ENCODE measurements around the gene COL5A1.

COL5A1 gene

DNA sequence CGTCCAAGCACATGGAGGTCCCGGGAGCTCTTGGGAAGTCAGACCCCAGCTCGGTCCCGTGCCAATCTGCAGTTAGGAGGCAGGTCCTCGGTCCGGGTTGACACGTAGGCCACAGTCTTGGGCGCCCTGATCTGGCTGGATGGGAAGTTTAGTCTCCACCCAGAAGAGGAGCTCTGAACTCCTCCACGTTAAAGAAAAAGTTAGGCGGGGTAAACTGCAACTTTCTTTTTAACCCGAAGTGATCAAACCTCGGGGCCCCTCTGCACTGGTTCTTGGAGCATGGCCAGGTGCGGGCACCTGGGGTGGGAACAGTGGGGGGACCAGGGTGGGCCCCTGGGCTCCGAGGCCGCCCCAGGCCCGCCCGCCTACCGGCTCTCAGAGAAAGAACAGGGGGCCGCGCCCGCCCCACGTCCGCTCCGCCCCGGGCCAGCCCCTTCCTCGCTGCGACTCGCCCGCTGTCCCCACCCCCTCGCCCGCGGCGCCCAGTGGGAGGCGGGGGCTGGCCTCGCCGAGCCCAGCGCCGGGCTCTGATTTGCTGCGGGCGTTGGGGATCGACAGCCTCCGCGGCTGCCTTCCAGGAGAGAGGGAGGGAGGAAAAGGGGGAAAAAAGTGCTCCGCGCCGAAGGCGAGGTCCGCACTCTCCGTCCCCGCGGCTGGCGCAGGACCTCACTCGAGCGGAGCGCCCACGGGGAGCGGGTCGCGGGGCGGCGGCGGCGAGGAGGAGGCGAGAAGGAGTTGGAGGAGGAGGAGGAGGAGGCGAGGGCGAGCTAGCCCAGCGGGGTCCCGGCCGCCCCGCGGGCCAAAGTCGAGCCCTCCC, at the start of gene COL5A1:
Gene COL5A1, plus strand, starts transcription at position 631 of the 817 bp plus-strand sequence. CDS start 385 bp downstream, outside the sequence.
- no peak for DNase-seq (ENCODE audit: low spot score)

DNA sequence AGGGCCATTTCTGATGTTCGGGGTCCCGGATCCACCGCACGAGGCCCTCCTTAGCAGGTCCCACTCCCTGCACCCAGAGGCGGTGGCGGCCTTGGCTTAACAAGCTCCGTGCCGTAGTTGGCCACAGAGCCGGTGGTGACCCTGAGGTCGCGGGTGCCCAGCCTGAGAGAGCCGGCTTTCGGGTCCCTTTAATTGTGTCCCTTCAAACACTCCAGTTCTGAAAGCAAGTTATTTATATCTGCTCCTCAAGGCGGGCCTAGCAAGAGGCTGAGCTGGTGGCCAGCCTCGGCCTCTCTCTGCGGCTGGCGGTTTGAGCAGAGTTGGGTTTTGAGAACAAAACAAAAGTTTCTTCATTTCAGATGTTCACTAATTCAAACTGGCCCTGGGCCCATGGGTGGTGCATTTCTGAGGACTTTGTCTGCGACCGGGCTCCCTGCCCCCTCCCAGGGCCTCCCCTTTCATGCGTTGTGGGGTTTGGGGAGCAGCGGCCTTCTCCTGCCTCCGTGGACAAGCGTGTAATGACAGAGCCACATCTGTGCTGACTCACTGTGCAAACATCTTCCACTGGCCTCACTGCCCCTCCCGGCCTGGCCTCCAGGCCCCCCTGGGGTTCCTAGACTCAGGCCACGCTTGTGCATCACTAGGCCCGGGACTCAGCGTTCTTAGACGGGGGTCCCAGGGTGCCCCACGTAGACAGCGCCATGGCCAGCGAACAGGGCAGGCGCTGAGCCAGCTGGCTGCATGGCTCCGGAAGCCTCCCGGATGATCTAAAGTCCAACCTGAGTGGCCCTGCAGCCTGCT, 49.4 kb upstream of the COL5A1 start:
- DNase-seq (ENCODE audit: low spot score): no peak

DNA sequence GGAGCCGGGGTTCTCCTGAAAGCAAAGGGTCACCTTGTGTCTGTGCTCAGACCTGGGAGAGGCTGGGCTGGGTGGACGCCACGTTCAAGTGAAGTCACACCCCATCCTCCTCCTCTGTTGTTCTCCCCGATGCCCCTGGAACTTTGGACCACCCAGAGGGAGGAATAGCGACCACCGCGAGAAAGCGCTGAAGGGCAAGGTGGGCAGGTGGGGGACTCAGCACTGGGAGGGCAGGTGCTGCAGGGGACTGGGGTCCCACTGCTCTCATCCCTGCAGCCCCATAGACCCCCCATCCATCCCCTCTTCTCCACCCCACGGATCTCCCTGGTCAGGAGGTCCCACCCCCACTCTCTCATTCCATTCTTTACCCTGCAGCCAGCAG, 48.8 kb upstream of the COL5A1 start:
- no peak for DNase-seq (ENCODE audit: low spot score)

DNA sequence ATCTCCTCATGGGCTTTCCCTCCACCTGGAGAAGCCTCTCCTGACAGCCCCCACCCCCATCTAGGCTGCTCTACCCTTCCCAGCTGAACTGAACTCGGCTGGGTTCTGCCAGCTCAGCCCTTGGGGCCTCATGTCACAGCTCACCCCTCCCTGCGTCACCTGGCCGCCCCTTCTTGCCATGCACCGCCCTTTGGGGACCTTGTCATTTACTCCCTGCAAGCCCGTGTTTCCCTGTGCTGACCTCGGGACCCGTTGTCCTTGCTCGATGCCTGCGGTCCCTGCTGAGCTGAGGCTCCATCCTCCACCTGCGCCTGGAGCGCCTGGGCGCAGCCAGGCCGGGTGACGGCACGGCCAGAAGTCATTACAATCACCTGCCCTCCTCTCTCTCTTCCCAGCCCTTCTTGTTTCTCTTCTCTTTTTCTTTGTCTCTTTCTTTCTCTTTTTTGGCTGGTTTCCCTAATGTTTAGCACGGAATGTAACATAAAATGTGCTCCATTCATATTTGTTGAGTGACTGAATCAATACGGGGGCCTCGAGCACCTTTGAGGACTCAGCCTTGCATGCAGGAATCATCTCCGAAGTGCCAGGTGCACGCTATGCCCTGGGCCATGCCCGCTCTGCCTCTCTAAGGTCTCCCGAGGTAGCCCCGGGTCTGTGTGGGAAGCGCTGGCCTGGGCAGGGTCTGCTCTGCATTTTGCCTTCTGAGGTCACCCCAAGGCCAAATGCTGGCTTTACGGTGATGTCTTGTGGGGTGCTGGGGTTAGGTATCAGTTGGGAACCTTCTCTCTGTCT, 48.1 kb upstream of the COL5A1 start:
- no peak for DNase-seq (ENCODE audit: low spot score)

DNA sequence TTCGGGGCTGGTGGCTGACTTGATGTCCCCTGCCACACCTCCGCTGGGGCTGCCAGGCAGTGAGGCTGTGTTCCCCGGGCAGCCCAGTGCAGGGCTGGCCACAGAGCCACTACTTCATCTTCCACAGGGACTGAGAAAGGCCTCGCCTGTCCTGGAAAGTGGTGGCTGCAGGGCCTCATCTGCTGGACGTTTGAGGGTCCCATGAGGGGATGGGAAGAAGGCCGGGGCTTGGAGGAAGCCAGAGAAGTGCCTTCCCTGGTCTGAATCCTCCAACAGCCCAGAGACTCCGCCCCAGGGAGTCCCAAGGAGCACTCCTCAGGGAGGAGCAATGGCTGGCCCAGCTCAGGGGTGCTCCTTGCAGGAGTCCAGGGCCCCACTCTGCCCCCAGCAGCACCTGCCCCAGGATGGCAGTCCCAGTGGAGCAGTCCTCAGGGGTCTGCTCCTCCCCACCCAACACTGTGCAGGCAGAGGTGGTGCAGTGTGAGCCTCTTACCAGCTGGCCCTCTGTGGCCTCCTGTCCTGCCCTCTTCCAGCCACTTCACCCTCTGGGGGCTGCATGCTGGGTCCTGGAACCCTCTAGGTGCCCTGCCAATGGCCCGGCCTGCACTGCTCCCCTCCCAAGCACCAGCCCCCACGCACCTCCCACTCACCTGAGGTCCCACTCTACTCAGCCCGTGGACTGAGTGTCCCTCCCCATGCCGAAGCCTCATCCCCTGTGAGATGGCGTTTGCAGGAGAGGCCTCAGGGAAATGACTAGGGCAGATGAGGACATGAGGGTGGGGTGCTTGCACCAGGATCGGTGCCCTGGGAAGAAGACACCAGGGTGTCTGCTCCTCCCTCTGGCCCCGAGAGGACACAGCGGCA, 47.3 kb upstream of the COL5A1 start:
- DNase-seq (ENCODE audit: low spot score): no peak

DNA sequence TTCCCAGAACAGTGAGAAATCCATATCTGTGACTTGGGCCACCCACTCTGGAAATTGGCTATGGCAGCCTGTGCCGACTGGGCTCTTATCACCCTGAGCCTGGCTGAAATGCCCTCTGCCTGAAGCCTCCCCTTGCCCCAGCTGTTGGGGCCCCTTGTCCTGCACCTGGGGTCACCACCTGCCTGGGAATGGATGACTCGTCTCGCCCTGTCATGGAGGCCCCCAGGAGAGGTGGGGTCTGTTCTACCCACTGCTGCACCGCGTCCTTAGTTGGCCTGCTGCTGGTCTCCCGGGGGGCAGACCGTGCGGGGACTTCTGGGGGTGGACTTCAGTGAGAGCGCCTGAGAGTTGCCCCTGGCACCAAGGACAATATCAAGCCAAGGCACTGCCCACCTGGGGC, 46.6 kb upstream of the COL5A1 start:
- DNase-seq (ENCODE audit: low spot score): no peak

DNA sequence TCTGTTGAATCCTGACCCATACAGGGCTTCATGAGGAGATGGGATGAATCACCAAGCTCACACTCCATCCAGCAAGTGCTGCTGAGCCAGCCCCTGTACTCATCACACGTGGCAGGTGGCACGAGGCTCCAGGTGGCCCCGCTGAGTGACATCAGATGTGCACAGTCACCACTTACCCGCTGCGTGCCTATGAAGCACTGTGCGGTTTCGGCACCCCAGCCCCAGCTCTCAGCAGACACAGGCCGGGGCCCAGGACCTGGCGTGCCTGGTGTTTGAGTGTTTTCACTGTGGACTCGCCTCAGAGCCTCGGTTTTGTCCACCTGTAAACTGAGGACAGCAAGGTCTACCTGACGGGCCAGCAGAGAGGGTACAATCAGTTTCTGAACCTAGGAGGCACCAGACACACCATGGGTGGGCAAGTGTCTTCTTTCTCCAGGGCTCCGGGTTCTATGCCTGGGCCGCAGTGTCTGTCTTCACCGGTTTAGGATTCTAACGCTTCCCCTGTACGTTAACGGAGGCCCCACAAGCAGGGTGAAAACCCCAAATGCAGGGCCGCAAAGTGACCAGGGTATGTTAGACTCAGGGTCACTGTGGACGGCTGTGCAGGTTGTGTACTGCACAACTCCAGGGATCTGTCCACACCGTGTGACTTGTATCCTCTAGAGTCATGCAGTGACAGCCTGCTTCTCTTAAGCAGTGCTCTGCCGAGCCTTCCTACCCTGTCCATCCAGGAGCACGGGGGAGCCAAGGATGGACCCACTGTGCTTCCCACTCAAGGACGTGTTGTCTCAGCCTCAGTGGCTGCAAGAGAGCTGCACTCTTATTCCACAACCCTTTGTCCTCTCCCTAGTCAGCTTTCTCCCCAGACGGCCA, 44.3 kb upstream of the COL5A1 start:
- DNase-seq (ENCODE audit: low spot score): no peak

DNA sequence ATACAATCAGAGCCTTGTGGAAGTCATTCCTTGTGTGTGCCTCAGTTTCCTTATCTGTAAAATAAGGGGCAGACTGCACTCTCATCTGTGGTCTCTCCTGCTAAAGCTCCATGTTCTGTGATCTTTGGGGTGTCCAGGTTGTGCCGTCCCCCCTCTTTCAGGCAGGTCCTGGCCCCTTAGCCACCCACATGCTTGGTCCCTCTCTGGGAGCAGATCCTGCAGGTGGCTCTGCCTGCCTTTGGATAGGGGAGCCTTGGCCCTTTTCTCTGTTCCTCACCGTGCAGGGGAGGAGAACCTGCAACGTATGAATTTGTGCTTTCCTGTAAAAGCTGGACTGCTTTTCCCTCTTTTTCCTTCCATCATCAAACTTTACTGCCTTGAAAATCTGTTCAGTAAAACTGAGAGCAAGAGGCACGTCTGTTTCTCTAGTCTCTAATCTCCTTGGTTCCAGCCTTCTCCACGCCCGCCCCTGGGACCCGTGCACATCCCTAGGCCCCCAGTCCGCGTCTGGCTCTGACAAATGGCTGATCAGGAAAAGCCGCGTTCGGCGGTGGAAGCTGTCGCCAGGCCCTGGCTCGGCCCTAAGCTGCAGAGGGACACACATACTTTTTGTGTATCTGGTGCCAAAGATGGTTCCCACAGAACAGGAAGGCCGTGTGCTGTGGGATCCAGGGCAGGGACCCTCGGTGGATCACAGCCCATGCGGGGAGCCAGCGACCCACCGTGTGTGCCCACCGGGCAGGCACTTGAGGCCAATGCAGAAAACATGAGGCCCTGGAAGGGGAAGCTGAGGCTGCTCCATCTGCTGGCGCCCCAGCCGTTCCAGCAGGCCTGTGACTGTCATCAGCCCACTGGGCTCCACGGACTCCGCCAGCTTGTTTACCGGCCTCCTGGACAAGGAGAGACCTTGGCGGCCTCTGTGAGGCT, 43.4 kb upstream of the COL5A1 start:
- DNase-seq (ENCODE audit: low spot score): no peak

DNA sequence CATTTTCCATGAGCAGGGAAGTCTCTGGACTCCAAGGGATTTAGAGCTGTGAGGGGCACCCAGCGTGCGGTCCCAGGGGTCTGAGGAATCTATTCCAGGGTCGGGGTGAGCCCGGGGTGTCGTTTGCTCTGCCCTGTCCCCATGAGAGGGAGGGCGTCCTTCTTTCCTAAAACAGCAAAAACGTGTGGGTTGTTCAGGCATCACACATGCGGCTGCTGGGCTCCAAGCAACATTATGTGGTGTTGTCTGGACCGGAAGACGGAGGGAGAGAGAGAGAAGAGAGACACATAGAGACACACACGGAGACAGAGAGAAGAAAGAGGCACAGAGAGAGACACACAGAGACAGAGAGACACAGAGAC, 42.7 kb upstream of the COL5A1 start:
- no peak for DNase-seq (ENCODE audit: low spot score)

DNA sequence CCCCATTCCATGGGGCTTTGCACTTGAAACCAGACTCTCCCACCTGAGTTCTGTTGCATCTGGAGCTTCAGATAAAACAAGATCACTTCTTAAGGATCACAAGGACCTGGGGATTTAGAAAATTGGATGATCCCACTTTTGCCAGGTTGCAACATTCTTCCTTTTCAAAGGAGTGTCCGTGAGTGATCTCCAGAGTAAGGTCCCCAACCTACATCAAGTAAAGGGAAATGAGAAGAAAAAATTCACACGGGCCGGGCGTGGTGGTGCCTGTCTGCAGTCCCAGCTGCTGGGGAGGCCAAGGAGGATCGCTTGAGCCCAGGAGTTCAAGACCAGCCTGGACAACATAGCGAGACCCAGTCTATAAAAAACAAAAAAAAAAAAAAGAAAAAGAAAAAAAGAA, 41.2 kb upstream of the COL5A1 start:
- no peak for DNase-seq (ENCODE audit: low spot score)

DNA sequence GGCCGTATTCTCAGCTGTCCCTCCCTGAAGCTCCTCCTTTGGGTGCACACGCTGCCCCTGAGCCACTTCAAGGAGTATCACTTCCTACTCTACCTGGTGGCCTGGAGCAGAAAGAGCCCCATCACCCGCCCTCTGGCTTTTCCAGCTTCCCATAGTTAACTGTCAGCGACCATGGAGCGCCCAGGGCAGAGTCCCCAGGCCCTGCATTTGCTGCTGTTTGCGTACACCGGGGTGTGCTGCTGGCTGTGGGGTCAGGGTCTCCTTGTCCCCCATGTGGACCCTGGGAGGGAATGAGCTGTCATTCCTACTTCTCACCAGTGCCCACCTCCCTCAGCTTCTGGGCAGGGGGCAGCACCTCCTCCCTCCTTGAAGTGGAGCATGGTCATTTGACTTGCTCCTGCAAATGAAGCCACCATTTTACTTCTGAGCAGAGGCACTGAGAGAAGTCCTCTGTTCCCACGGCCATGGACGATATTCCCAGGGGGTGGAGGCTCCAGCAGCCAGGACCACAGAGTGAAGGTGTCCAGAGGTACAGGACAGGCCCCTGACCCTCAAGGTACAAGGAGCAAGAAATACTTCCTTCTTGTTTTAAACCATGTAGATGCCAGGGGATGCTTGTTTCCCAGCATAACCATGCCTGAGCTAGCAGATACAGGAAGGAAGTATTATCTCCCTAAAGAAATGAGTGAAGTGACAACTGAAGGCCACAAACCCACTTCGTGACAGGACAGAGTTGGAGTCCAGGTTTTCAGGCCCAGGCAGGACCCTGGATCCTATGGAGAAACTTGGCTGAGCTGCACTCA, 40.6 kb upstream of the COL5A1 start:
- DNase-seq (ENCODE audit: low spot score): no peak

DNA sequence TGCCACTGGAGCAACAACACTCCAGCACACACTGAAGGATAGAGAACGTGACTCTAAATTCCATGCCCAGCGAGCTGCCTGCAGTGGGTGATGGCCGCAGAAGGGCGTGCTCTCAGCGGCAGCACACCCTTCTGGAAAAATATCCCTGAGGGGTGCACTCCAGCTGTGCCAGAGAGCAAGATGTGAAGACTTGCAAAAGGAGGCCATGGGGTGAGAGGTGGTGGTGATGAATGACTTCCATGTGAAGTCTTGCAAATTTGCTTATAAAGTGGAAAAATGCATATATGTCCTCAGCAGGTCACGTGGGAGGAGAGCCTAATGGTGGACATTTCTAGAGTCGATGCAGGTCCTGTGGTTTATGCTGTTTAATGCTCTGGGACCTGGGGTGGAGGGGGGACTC, 39.8 kb upstream of the COL5A1 start:
- DNase-seq (ENCODE audit: low spot score): no peak

DNA sequence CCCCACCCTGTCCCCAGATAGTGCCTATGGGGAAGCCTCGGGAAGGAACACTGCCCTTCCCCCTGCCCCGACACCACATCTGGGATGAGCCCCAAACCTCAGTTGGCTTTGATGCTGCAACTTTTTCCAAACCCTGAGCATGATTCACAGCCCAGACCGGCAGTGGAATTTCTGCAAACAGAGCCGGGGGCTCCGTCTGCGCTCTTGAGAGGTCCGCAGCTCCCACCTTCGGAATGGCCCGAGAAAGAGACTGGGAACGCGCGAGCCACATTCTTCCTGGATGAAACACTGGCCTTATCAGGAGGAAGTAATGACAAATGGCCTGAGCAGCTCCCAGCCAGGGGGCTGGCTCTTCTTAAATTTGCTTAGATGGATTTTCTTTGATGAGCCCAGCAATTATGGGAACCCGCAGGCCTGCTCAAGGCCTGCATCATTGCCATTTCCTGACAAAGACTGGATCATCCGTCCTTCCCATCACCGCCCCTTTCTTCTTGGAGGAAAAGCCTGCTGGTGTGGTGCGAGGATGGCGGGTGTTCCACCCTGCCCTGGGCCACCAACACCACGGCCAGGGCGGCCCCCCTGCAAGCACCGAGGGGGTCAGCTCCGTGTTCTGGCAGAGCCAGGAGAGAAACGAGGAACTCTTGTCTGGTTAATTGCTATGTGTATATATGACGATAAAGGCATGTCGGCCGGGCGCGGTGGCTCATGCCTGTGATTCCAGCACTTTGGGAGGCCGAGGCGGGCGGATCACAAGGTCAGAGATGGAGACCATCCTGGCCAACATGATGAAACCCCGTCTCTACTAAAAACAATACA, 38.8 kb upstream of the COL5A1 start:
- no peak for DNase-seq (ENCODE audit: low spot score)

DNA sequence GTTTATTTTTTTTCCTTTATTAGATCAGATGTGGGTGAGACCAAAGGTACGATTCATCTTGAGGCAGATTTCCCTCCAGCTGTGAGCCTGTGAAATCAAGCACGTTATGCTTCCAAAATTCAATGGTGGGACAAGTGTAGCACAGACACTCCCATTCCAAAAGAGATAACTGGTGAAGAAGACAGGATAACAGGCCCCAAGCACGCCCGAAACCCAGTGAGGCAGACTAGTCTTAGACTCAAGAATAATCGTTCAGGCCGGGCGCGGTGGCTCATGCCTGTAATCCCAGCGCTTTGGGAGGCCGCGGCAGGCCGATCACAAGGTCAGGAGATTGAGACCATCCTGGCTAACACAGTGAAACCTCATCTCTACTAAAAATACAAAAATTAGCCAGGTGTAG, 36.8 kb upstream of the COL5A1 start:
- DNase-seq (ENCODE audit: low spot score): no peak

DNA sequence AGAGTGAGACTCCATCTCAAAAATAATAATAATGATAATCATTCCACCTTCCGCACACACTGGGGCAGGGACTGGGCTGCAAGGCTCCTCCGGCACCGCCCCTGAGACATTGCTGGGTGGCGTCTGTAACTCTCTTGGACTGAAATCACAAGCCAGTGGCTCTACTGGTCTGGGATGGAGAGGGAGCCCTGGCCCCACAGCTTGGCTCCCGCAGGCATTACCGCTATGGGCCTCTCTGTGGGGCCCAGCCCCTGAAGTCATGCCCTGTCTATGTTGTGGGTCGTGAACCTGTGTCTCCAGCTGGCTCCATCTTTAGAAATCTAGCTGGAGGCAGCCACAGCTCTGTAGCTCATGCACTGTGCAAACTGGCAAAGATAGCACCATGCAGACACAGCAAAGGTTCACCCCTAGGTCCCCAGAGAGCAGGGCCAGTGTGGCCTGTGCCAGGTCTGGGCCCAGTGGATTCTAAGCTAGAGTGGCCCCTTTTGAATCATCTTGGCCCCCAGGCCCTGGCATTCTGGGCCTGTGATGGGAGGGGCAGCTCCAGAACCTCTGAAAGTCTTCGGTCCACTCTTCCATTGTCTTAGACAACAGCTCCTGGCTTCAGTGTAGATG, 36.1 kb upstream of the COL5A1 start:
- no peak for DNase-seq (ENCODE audit: low spot score)

DNA sequence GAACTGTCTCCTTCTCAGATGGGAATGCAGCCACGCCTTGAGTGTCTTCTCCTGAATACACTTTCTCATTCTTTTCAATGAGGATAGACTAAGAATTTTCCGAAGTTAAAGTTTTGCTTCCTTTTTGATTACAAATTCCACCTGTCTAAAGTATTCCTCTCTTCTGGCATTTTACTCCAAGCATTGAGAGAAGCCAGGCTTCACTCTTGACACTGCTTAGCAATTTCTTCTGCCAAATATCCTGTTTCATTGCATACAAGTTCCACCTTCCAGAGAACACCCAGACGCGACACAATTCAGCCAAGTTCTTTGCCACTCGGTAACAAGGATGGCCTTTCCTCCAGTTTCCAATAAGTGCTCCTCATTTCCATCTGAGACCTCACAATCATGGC, 35.6 kb upstream of the COL5A1 start:
- no peak for DNase-seq (ENCODE audit: low spot score)

DNA sequence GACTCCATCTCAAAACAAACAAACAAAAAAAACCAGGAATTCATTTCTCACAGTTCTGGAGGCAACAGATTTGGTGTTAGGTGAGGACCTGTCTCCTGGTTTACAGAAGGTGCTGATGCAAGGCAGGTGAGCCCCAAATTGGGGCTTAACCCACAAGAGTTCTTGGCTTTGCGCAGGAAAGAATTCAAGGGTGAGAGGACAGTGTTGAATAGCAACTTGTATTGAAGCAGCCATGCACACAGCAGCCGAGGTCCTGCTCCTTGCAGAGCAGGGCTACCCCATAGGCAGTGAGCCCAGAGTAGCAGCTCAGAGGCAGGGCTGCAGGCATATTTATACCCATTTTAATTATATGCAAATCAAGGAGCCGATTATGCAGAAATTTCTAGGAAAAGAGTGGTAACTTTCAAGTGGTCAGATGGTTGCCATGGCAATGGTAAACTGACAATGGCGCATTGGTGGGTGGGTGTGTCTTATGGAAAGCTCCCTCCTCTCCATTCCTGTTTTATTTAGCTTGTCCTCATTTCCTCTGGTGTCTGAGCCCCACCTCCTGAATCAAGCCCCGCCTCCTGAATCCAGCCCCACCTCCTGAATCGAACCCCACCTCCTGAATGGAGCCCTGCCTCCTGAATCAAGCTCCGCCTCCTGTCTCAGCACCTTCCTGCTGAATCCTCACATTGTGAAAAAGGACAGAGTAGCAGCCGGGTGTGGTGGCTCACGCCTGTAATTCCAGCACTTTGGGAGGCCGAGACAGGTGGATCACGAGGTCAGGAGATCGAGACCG, 34.5 kb upstream of the COL5A1 start:
- no peak for DNase-seq (ENCODE audit: low spot score)

All from hematopoietic multipotent progenitor cell treated with erythropoietin and hydrocortisone succinate and interleukin-3 and kit ligand, for 17 days (in vitro differentiated cells).